Ovary (tissue), 9 donors: Measurements from ENCODE around the gene SLC9A9. TPM values are rescaled to one million over a fixed set of nuclear protein-coding genes. Genes with fewer than 3 reads are reported as not detected.
"Not testable (repeated sequence)": the region's sequence is repeated elsewhere in the genome, so short reads cannot be mapped to it uniquely, and the experiment has no call there.

Experiments used
- DNase-seq, 5 donors: peaks; one replicate each; pipeline ENCODE4 v3.0.0-alpha.2; 2019 to 2020
- H3K27ac ChIP-seq, 2 donors: fragments of 200-600 bp; one replicate each; pipeline versions ENCODE4 v1.5.1 to v1.8.0; 2019 to 2022
- H3K27me3 ChIP-seq: fragments of 200-600 bp; one replicate; pipeline ENCODE4 v1.8.0; 2022
- H3K36me3 ChIP-seq: fragments of 200-600 bp; sonication (generic); one replicate; pipeline ENCODE4 v1.5.1; 2019
- H3K4me1 ChIP-seq: one replicate; pipeline ENCODE4 v1.8.1; 2013; ENCODE audit warnings: mild to moderate bottlenecking, moderate library complexity; ENCODE audit not compliant: insufficient read depth
- H3K4me3 ChIP-seq: fragments of 200-600 bp; sonication (generic); one replicate; pipeline ENCODE4 v1.5.1; 2017
- H3K9me3 ChIP-seq, 2 donors: fragments of 200-600 bp in 1 of 2; sonication (generic) in 1 of 2; one replicate each; pipeline versions ENCODE4 v1.5.1 to v1.8.1; 2013 to 2019; ENCODE audit warnings: mild to moderate bottlenecking in 1 of 2, moderate library complexity in 1 of 2
- EP300 ChIP-seq: sonication (generic); formaldehyde crosslinking; IDR thresholded peaks from one replicate; pipeline ENCODE4 v1.6.1; 2017; ENCODE audit warnings: antibody characterized with exemption
- POLR2A ChIP-seq: fragments of 450-650 bp; IDR thresholded peaks from one replicate; pipeline ENCODE4 v1.6.1; 2017; ENCODE audit warnings: antibody characterized with exemption, mild to moderate bottlenecking, moderate library complexity
- WGBS, 3 donors: extraction: QIAGEN DNeasy Blood & Tissue Kit in 1 of 3; methylation state at CpG; one replicate each; pipeline versions ENCODE4 v1.1.5 to v1.1.7; 2013 to 2017; 5-methylcytosine and 5-hydroxymethylcytosine counted together
- intact Hi-C, 4 donors: fragments of 100-400 bp; cut with DNase I; formaldehyde crosslinking; loops; one replicate each; pipeline versions ENCODE4 v1.11.0 to v1.15.1; 2022 to 2023
- polyA plus RNA-seq, 2 donors: library from polyadenylated mRNA; stranded (reverse); fragments of 200-250 nt in 1 of 2; fragments of 350-450 nt in 1 of 2; fragmentation: Illumina TruSeq in 1 of 2; extraction: RNeasy Lipid Tissue Mini Kit (QIAGEN cat#74804) in 1 of 2; gene quantifications; one replicate each; pipeline ENCODE4 v1.2.3, GENCODE V29; 2013 to 2014
- total RNA-seq, 7 donors: library from RNA; depleted of rRNA in 2 of 7; stranded (reverse); fragments of >200 nt in 2 of 7; fragmentation: NEBNext Ultra II Directional in 3 of 7; extraction: Animal tissue kit (Norgen Biotek cat#: 25700) in 3 of 7; gene quantifications; one replicate each; pipeline versions ENCODE4 v1.1.0 to v1.2.4, GENCODE V29; 2016 to 2023
- TF ChIP-seq, protein P1 (sequence below), 3 donors: fragments of 450-650 bp in 2 of 3; fragments of 200-600 bp in 1 of 3; IDR thresholded peaks; one replicate each; pipeline versions ENCODE4 v1.5.1 to v1.8.0; 2016 to 2022; ENCODE audit warnings: antibody characterized with exemption in 3 of 3, mild to moderate bottlenecking in 1 of 3
- donor health status: DM: no; HTN: no; CAD: no; lungs with moderate emphysema.
- donor health status: DM: no; HTN: no; CAD: no.
- donor health status: Bipolar disorder and iron deficiency.
- donor health status: DM: yes; HTN: yes; CAD: no.
- donor health status: DM: no; HTN: no; CAD: no.
- donor health status: DM: yes; HTN: yes; CAD: no.

Gene SLC9A9
- total and polyA plus RNA-seq, 9 donors: 7.0 to 22.7 (median 13.5) TPM

DNA sequence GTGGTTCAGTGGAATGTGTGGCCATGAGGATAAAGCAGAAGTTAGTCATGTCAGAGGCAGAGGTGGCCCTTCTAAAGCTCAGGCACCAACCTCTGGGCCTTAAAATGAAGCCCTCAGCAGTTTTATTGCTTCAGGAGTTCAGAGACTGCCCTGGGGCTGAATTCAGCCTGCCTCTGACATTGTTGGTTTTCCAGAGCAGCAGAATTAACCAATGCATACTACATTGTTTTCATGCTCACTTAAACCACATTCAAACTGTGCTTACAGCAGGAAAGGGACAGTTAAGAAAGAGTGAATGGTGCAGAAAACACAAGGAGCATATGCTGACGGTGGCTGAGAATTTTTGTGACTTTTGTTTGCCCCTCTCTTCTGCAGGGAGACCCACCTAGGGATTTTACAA lies 408.5 kb downstream of the SLC9A9 start:
- WGBS, 3 donors: 79 to 88% (median 83%) methylated on average over 1 of the region's 1 CpG
- TF ChIP-seq EP300 (no peak), POLR2A (no peak)
- TF ChIP-seq, protein P1, sequence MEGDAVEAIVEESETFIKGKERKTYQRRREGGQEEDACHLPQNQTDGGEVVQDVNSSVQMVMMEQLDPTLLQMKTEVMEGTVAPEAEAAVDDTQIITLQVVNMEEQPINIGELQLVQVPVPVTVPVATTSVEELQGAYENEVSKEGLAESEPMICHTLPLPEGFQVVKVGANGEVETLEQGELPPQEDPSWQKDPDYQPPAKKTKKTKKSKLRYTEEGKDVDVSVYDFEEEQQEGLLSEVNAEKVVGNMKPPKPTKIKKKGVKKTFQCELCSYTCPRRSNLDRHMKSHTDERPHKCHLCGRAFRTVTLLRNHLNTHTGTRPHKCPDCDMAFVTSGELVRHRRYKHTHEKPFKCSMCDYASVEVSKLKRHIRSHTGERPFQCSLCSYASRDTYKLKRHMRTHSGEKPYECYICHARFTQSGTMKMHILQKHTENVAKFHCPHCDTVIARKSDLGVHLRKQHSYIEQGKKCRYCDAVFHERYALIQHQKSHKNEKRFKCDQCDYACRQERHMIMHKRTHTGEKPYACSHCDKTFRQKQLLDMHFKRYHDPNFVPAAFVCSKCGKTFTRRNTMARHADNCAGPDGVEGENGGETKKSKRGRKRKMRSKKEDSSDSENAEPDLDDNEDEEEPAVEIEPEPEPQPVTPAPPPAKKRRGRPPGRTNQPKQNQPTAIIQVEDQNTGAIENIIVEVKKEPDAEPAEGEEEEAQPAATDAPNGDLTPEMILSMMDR (IDR thresholded peaks at IDR 0.05): no peak

DNA sequence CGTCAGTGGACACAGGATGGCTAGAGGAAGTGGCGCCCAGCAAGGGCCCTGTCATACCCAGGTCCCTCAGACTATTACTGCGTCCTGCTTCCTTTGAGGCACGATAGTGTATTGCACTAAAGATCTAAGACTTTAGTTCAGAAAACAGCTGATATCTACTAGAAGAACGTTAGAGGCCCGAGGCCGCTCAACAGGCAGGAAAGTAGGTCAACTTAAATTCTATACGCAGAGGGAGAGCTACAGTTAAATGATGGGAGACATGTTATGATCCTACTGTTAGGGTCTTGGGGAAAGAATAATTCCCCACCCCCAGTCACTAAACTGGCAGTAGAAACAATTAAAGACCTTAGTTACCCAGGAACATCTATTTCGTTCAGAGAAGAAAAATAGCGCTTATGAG lies 410.9 kb downstream of the SLC9A9 start:
- Histone ChIP-seq H3K36me3 (no peaks in the 10 kb centered on the region), H3K4me3 (no peak overlapping the region), H3K27me3 (no peaks in the 10 kb centered on the region), H3K9me3 (no peaks in the 10 kb centered on the region), H3K27ac (no peak overlapping the region), H3K4me1 (no peaks in the 10 kb centered on the region)
- WGBS, 3 donors: 94% methylated on average over 10 of the region's 10 CpGs
- TF ChIP-seq, protein P1 (IDR thresholded peaks at IDR 0.05): no peak
- TF ChIP-seq EP300 (no peak), POLR2A (no peak)
- no peak for DNase-seq
- intact Hi-C loops: no loop called here

More for the DNA sequence above, 408.5 kb downstream of the SLC9A9 start:
- no peaks in the 10 kb centered on the region for H3K4me1 ChIP-seq
- H3K27me3 ChIP-seq: no peaks in the 10 kb centered on the region
- intact Hi-C loops: no loop called here
- H3K27ac ChIP-seq: no peak overlapping the region
- H3K36me3 ChIP-seq: no peaks in the 10 kb centered on the region
- H3K9me3 ChIP-seq: no peaks in the 10 kb centered on the region
- DNase-seq: no peak
- H3K4me3 ChIP-seq: no peak overlapping the region

DNA sequence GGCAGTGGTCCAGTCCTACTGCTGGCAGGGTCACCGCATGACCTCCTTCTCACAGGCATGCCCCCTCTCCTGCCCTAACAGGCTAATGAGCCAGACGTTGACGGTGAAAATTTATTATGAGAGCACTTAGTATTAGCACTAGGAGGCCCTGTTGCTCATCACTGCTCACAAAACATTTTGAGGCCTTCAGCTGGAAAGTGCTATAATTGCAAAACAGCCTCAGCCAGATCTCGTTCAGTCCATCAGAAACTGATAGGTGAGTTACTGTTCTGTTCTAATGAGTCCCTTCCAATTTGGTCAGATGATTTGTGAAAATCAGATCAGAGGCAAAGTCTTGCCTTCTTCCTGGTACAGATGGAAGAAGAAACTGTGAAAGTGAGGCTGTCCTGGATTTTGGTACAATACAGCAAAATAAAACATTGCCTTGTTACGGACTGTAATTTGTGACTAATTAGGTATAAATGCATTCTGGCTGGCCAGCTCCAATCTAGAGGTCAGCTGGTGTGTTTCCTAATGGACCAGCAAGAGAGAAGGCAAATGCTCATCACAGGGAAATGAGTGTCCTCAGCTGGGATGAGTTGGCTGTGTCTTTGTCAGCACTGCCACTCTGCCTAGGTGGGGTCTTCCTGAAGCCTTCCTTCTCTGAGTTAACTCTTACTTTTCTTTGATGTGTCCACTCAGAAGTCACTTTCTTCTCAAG lies 411.9 kb downstream of the SLC9A9 start:
- intact Hi-C loops: no loop called here

DNA sequence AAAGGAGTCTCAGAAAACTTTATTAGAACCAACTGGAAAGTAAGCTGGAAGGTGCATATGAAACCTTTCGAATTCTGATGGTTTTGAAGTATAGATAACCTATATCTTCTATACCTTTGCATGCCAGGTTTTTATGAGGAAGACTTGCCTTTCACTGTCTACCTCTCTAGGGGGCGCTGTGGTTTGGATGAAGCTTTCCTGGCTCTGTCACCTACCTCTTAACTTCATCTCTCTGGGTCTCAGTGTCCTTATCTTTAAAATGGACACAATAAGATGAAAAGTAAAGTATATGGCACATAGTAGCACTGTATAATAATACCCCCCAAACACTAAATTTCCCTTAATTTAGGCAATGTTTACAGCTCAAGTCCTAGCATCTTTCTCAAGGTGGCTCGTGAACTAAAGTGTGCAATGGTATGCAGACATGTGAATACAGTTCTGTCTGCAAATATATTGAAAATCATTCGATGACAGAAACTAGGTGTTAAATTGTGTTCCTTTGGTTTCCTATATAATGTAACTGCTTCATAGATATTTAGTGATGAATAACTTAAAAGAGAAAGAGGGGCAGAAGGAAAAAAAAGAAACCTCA lies 414.4 kb downstream of the SLC9A9 start:
- Histone ChIP-seq H3K4me3 (no peak overlapping the region), H3K4me1 (no peaks in the 10 kb centered on the region), H3K9me3 (no peaks in the 10 kb centered on the region), H3K36me3 (no peaks in the 10 kb centered on the region), H3K27me3 (no peaks in the 10 kb centered on the region), H3K27ac (no peak overlapping the region)
- TF ChIP-seq POLR2A (no peak), EP300 (no peak)
- TF ChIP-seq, protein P1 (IDR thresholded peaks at IDR 0.05): no peak
- 73 to 79% (median 77%) methylated on average over 4 of the region's 4 CpGs for WGBS, 3 donors
- DNase-seq: no peak
- intact Hi-C loops: no loop called here

More for the DNA sequence above, 411.9 kb downstream of the SLC9A9 start:
- Histone ChIP-seq H3K36me3 (no peaks in the 10 kb centered on the region), H3K27me3 (no peaks in the 10 kb centered on the region), H3K4me3 (no peak overlapping the region), H3K9me3 (no peaks in the 10 kb centered on the region), H3K4me1 (no peaks in the 10 kb centered on the region), H3K27ac (no peak overlapping the region)
- no peak for DNase-seq
- TF ChIP-seq POLR2A: no peak
- TF ChIP-seq, protein P1 (IDR thresholded peaks at IDR 0.05): no peak
- TF ChIP-seq EP300: no peak
- 67 to 78% (median 71%) methylated on average over 5 of the region's 5 CpGs for WGBS, 3 donors

DNA sequence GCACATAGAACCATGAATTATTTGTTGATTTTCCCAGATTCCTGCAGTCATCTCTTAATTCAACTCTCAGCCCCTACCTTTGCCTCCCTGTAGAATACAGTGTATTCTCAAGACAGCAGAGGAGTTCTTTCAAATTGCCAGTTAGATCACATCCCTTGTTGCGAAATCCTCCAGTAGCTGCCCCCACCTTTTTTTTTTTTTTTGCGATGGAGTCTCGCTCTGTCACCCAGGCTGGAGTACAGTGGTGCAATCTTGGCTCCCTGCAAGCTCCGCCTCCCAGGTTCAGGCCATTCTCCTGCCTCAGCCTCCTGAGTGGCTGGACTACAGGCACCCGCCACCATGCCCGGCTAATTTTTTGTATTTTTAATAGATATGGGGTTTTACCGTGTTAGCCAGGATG lies 417.0 kb downstream of the SLC9A9 start:
- H3K4me3 ChIP-seq, H3K4me1 ChIP-seq, H3K9me3 ChIP-seq, H3K36me3 ChIP-seq, H3K27ac ChIP-seq, DNase-seq, intact Hi-C loops, H3K27me3 ChIP-seq: not testable (repeated sequence)
- WGBS, 3 donors: 94% methylated on average over 7 of the region's 7 CpGs
